Activated CD4-positive, alpha-beta T cell treated with anti-CD3 and anti-CD28 coated beads, Interleukin-2, amount 50 U/mL, for 16 hours (primary cell): ENCODE measurements around the gene UVRAG.
"Not testable (repeated sequence)": the region's sequence is repeated elsewhere in the genome, so short reads cannot be mapped to it uniquely, and the experiment has no call there.

ENCODE experiments used
- DNase-seq: peaks from one replicate; pipeline ENCODE4 v3.0.0-alpha.2; 2020

Gene UVRAG

GRCh38 chr11:75930534-75930933 is 115.5 kb downstream of the UVRAG start:
- no peak for DNase-seq

DNA sequence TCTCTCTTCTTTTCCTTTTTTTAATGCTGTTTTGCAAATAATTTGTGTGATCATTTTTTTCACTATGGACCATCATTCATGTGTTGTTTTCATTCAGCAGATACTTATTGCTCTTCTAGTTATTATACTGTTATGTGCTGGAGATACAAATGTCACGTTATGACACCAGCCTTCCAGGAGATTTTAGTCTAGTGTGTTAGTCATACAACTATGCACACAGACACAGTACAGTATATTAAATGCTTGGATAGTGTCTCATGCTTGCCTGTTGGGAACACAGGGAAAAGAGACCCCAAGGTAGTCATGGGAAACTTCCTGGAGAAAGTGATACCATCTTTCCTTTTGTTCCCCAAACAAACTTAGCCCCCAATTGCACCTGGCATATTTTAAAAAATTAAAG is 116.1 kb downstream of the UVRAG start:
- no peak for DNase-seq

DNA sequence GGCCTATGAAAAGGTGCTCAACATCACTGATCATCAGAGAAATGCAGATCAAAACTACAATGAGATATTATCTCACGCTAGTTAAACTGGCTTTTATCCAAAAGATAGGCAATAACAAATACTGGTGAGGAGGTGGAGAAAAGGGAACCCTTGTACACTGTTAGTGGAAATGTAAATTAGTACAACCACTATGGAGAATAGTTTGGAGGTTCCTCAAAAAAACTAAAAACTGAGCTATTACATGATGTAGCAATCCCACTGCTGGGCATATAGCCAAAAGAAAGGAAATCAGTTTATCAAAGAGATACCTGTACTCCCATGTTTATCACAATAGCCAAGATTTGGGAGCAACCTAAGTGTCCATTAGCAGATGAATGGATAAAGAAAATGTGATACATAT is 118.7 kb downstream of the UVRAG start:
- DNase-seq, result not testable (repeated sequence)

DNA sequence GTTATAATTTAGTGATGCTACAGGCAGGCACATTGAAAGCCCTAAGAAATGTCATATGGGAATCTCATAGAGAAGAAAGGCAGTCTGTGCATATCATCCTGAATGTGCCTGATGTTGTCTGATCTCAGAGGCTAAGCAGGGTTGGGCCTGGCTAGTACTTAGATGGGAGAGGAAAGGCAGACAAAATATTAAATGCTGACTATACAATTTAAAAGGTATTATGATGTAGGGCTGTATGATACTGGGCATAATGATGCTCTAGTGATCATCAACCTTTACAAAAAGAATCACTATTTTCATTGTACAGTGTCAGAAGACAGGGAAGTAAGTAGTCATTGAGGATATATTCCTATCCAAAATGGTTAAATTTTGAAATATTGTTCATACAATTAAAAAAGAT is 119.8 kb downstream of the UVRAG start:
- no peak for DNase-seq

DNA sequence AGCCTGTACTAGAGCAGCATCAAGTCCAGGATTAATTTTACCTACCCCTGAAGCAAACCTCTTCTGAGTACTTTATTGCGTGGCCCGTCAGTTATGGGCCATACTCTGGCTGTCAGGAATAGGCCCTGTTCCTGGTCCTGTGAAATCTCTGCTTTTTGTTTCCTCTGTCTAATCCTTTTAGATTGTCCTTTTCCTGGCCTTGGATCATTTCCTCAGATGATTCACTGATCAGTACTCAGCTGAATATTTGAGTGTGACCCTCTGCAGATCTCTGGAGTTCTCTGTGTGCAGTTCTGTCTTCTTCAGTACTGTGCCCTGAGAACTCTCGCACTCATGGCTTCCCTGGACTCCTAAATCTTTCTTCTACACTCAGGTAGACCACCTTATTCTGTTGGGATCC is 123.5 kb downstream of the UVRAG start:
- no peak for DNase-seq

- DNase-seq, result no peak
Measured at GRCh38 chr11:75939516-75939915, 124.5 kb downstream of the UVRAG start.

- no peak for DNase-seq
Measured at GRCh38 chr11:75939992-75940391, 125.0 kb downstream of the UVRAG start.

- no peak for DNase-seq
Measured at GRCh38 chr11:75940911-75941310, 125.9 kb downstream of the UVRAG start.

GRCh38 chr11:75944515-75944914 is 129.5 kb downstream of the UVRAG start:
- no peak for DNase-seq

DNA sequence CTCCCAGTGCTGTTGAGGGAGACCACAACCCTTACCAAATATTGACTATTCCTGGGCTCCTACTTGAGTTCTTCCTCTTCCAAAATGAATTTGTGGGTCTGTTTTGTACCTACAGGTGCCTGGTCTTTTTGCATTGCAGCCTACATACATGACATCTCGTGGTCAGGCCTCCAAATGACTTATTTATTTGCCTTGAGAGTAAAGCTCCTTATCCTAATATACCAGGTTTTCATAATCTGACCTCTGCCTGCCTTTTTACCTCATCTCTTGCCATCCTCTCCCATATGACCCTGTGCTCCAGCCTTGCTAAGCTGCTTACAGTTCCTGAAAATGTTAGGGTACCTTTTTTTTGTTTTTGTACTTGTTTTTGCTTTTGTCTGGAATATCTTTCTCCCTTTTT is 130.4 kb downstream of the UVRAG start:
- DNase-seq, result no peak

GRCh38 chr11:75945947-75946346 is 130.9 kb downstream of the UVRAG start:
- no peak for DNase-seq

- no peak for DNase-seq
Measured at GRCh38 chr11:75946531-75947530, 131.8 kb downstream of the UVRAG start.

DNA sequence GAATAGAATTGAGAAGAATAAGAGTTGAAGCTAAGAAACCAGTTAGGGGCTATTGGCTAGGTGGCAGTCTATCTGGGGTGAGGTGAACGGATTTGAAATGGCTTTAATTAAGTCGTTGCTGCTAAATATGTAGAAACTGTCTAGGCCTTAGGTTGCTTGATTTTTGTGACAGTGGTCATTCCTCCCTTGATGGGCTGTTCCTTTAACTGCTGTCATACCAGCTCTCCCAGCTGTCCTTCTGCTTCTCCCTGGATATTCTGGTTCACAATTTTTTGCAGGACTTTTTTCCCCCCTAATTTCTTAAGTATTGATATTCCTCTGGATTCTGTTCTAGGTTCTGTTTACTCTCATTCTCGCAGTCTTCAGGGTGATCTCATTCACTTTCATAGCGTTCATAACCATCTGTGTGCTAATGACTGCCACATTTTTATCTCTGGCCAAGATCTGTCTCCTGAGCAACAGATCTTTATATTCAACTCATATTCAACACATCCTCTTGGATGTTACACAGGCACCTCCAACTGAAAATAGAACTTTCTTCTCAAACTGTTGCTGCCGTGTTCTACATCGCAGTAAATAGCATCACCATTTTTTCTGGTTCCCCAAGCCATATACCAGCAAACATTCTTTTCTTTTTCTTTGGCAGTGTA is 134.1 kb downstream of the UVRAG start:
- no peak for DNase-seq

GRCh38 chr11:75950141-75950540 is 135.1 kb downstream of the UVRAG start:
- no peak for DNase-seq

GRCh38 chr11:75954039-75954438 is 139.0 kb downstream of the UVRAG start:
- DNase-seq, result no peak

GRCh38 chr11:75955443-75955842 is 140.4 kb downstream of the UVRAG start:
- no peak for DNase-seq

- no peak for DNase-seq
Measured at GRCh38 chr11:75959540-75959939, 144.5 kb downstream of the UVRAG start.

- no peak for DNase-seq
Measured at GRCh38 chr11:75964071-75964470, 149.1 kb downstream of the UVRAG start.

DNA sequence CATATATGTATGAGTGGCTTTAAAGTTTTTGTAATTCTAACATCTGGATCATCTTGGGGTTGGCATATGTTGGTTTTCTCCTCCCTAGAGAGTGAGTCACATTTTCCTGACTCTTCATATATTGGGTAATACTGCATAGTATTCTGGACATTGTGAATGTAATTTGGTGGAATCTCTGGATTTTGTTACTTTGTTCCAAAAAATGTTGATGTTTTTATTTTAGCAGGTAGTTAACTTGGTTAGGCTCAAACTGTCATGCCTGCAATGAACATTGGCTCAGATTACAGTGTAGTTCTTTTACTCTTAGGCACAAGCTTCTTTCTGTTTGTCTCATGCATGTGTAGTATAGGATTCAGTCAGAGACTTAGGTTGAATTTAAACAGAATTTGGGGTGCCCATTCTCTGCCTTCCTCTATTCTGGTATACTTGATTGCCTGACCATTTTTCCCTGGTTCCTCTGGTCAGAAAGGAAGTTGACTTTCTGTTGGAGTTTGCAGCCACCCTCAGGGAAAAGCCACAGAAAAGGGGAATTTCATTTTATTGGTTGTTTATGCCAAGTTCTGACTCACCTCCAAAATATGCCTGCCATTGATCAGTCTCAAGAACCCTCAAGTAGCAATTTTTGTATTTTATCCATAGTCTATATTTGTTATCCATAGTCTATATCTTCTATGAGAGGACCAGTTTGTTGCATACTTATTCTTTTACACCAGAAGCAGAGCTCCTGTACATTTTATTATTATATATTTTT is 151.7 kb downstream of the UVRAG start:
- DNase-seq, result no peak

GRCh38 chr11:75968021-75968625 is 153.1 kb downstream of the UVRAG start:
- no peak for DNase-seq

DNA sequence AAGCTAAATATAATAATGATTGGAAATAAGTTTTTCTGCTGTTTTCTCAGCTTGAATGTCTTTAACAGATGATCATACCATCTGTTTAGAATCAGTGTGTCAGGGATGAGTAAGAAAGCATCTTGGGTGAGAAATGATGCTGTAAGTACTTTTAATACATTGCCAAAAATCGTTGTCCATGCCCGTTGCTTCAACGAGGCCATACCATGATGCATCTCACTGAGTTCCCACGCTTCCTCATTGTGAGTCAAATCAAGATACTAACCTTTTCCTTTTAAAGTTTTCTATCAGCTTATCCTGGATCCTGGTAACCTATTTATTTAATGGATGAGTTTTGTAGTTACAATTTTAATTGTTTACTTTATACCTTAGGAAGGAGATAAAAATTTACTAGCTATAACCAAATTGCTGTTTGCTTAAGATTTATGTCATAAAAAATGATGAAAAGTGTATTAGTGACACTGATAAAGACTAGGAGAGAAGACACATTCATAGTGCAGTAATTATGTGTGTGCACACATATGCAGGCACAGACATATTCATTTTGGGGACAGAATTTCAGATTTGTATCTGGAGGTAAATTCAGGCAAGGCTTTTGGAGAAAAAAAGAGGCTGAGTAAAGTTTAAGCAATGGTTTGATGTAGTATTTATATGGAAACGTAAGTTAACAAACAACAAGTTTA is 154.8 kb downstream of the UVRAG start:
- no peak for DNase-seq

GRCh38 chr11:75973710-75974109 is 158.7 kb downstream of the UVRAG start:
- not testable (repeated sequence) for DNase-seq
